H1 (cell line): ENCODE measurements around the gene TBC1D22A. TPM values are rescaled to one million over a fixed set of nuclear protein-coding genes. Genes with fewer than 3 reads are reported as not detected.

Experiments used
- CTCF ChIA-PET: fragments of 300-600 bp; sonication (Branson Sonifier 250); formaldehyde crosslinking; loops from one replicate; lab custom pipeline; 2021; ENCODE audit not compliant: partially characterized antibody; lab: Charles Lee
- POLR2A ChIA-PET: fragments of 300-600 bp; sonication (Branson Sonifier 250); formaldehyde crosslinking; loops from one replicate; lab custom pipeline; 2021; ENCODE audit warnings: inconsistent platforms; ENCODE audit not compliant: partially characterized antibody; lab: Charles Lee
- DNase-seq, 2 experiments: peaks; one replicate each; pipeline versions ENCODE4 v3.0.0 to v3.0.0-alpha.2; 2010 to 2022; ENCODE audit warnings: low spot score in 2 of 2, low read depth in 1 of 2, mixed read lengths in 1 of 2
- FAIRE-seq: peaks from 2 replicates; lab custom pipeline; 2011; peaks lifted over from hg19 to GRCh38; lab: Jason Lieb, UNC
- H2AFZ ChIP-seq: 2 replicates; pipeline ENCODE4 v1.8.1; 2012; ENCODE audit warnings: low read length, inconsistent platforms
- H2AK5ac ChIP-seq: 2 replicates; pipeline ENCODE4 v1.6.1; 2013; ENCODE audit warnings: low read depth, low read length
- H2BK120ac ChIP-seq: replicated peaks from 2 replicates; pipeline ENCODE3; 2013; ENCODE audit warnings: low read depth, low read length, inconsistent platforms
- H2BK12ac ChIP-seq: 2 replicates; pipeline ENCODE4 v1.6.1; 2013; ENCODE audit warnings: low read depth, low read length
- H2BK15ac ChIP-seq: 2 replicates; pipeline ENCODE4 v1.6.1; 2013; ENCODE audit warnings: low read length
- H2BK20ac ChIP-seq: 2 replicates; pipeline ENCODE4 v1.6.1; 2013; ENCODE audit warnings: low read length
- H2BK5ac ChIP-seq: 2 replicates; pipeline ENCODE4 v1.6.1; 2013; ENCODE audit warnings: low read depth, low read length
- H3K14ac ChIP-seq: 2 replicates; pipeline ENCODE4 v1.6.1; 2013; ENCODE audit warnings: inconsistent platforms; ENCODE audit not compliant: insufficient read length
- H3K18ac ChIP-seq: 2 replicates; pipeline ENCODE4 v1.6.1; 2013; ENCODE audit warnings: low read length; ENCODE audit errors: extremely low read depth
- H3K23ac ChIP-seq: 2 replicates; pipeline ENCODE4 v1.6.1; 2013; ENCODE audit warnings: inconsistent platforms; ENCODE audit not compliant: insufficient read length
- H3K23me2 ChIP-seq: 2 replicates; pipeline ENCODE4 v1.6.1; 2013; ENCODE audit warnings: low read depth, low read length
- H3K27ac ChIP-seq: 2 replicates; pipeline ENCODE4 v1.6.1; 2011; ENCODE audit warnings: low read depth, low read length, inconsistent platforms
- H3K27me3 ChIP-seq, 4 experiments: replicated peaks in 1 of 4; 1 replicate in 1 of 4; 2 replicates in 3 of 4; pipeline versions ENCODE4 v1.6.1 to v1.8.1; 2011 to 2013; ENCODE audit warnings: low read length in 3 of 4, mild to moderate bottlenecking in 3 of 4, inconsistent platforms in 2 of 4, mixed read lengths in 2 of 4, moderate library complexity in 1 of 4; ENCODE audit not compliant: control insufficient read depth in 3 of 4, insufficient read depth in 3 of 4; ENCODE audit errors: extremely low read depth in 1 of 4
- H3K36me3 ChIP-seq, 4 experiments: 2 replicates each; pipeline versions ENCODE4 v1.6.1 to v1.8.1; 2011 to 2013; ENCODE audit warnings: mild to moderate bottlenecking in 4 of 4, low read length in 3 of 4, moderate library complexity in 2 of 4, control low read depth in 1 of 4, inconsistent platforms in 1 of 4; ENCODE audit not compliant: insufficient read depth in 4 of 4, control insufficient read depth in 2 of 4
- H3K4ac ChIP-seq: replicated peaks from 2 replicates; pipeline ENCODE3; 2013; ENCODE audit warnings: low read length, low read depth, mixed read lengths, inconsistent platforms; ENCODE audit not compliant: insufficient read length
- H3K4me1 ChIP-seq, 4 experiments: replicated peaks in 1 of 4; 1 replicate in 1 of 4; 2 replicates in 3 of 4; pipeline versions ENCODE4 v1.6.1 to v1.8.1; 2011 to 2013; ENCODE audit warnings: low read length in 3 of 4, inconsistent platforms in 2 of 4, mixed read lengths in 1 of 4; ENCODE audit not compliant: insufficient read depth in 4 of 4, control insufficient read depth in 3 of 4
- H3K4me2 ChIP-seq, 2 experiments: 2 replicates each; pipeline versions ENCODE4 v1.6.1 to v1.8.1; 2011 to 2013; ENCODE audit warnings: low read depth in 2 of 2, low read length in 2 of 2, control low read depth in 1 of 2, inconsistent platforms in 1 of 2, mild to moderate bottlenecking in 1 of 2; ENCODE audit not compliant: insufficient read depth in 1 of 2
- H3K4me3 ChIP-seq, 4 experiments: fragments of 200-600, 300-600 bp in 1 of 4; sonication (generic), shearing (Covaris generic), sonication (Bioruptor Twin) in 1 of 4; 2 replicates each; pipeline versions ENCODE4 v1.5.1 to v1.8.1; 2011 to 2016; ENCODE audit warnings: low read length in 4 of 4, low read depth in 3 of 4, control low read depth in 2 of 4, inconsistent platforms in 2 of 4, mild to moderate bottlenecking in 2 of 4, mixed read lengths in 1 of 4, moderate library complexity in 1 of 4; ENCODE audit not compliant: insufficient read depth in 2 of 4; ENCODE audit errors: extremely low read depth in 1 of 4
- H3K56ac ChIP-seq: replicated peaks from 2 replicates; pipeline ENCODE3; 2013; ENCODE audit warnings: low read depth, mild to moderate bottlenecking, mixed read lengths, low read length, inconsistent platforms; ENCODE audit not compliant: insufficient read length
- H3K79me1 ChIP-seq: 2 replicates; pipeline ENCODE4 v1.6.1; 2013; ENCODE audit warnings: low read depth, low read length, control low read depth
- H3K79me2 ChIP-seq, 2 experiments: 2 replicates each; pipeline versions ENCODE4 v1.6.1 to v1.8.1; 2012 to 2013; ENCODE audit warnings: low read length in 2 of 2, mild to moderate bottlenecking in 2 of 2, inconsistent platforms in 1 of 2; ENCODE audit not compliant: insufficient read depth in 2 of 2, control insufficient read depth in 1 of 2
- H3K9ac ChIP-seq, 4 experiments: replicated peaks in 1 of 4; 1 replicate in 1 of 4; 2 replicates in 3 of 4; pipeline versions ENCODE4 v1.6.1 to v1.8.1; 2011 to 2013; ENCODE audit warnings: low read depth in 3 of 4, low read length in 3 of 4, control low read depth in 2 of 4, mild to moderate bottlenecking in 2 of 4, moderate library complexity in 2 of 4, inconsistent platforms in 1 of 4; ENCODE audit errors: extremely low read depth in 1 of 4
- H3K9me3 ChIP-seq, 2 experiments: 2 replicates each; pipeline versions ENCODE4 v1.6.1 to v1.8.1; 2012 to 2013; ENCODE audit warnings: mild to moderate bottlenecking in 2 of 2, moderate library complexity in 2 of 2, control low read depth in 1 of 2, inconsistent platforms in 1 of 2, low read depth in 1 of 2, low read length in 1 of 2, mixed read lengths in 1 of 2; ENCODE audit not compliant: insufficient read depth in 2 of 2
- H4K20me1 ChIP-seq, 2 experiments: replicated peaks in 1 of 2; 2 replicates each; pipeline versions ENCODE3 to v1.8.1; 2011 to 2013; ENCODE audit warnings: inconsistent platforms in 2 of 2, low read length in 2 of 2, mild to moderate bottlenecking in 1 of 2; ENCODE audit not compliant: insufficient read depth in 2 of 2, control insufficient read depth in 1 of 2
- H4K5ac ChIP-seq: 2 replicates; pipeline ENCODE4 v1.6.1; 2013; ENCODE audit warnings: low read length, low read depth, mixed read lengths, inconsistent platforms; ENCODE audit not compliant: insufficient read length
- H4K8ac ChIP-seq: 2 replicates; pipeline ENCODE4 v1.8.0; 2013; ENCODE audit warnings: mild to moderate bottlenecking, moderate library complexity, low read length, inconsistent platforms; ENCODE audit not compliant: insufficient read depth; ENCODE audit errors: extremely low read depth
- H4K91ac ChIP-seq: replicated peaks from 2 replicates; pipeline ENCODE3; 2013; ENCODE audit warnings: low read length, mixed read lengths, inconsistent platforms; ENCODE audit not compliant: insufficient read length
- BACH1 ChIP-seq: IDR thresholded peaks from 2 replicates; pipeline ENCODE4 v1.6.1; 2012; ENCODE audit warnings: low read length, improper control_type of control experiment
- BCL11A ChIP-seq, 2 experiments: IDR thresholded peaks; one replicate each; pipeline ENCODE4 v1.6.1; 2011; ENCODE audit warnings: low read depth in 2 of 2, low read length in 2 of 2, mild to moderate bottlenecking in 2 of 2
- CTBP2 ChIP-seq: IDR thresholded peaks from 2 replicates; pipeline ENCODE4 v1.7.0; 2011; ENCODE audit warnings: borderline replicate concordance, mild to moderate bottlenecking, moderate library complexity, mixed read lengths, low read length; ENCODE audit not compliant: insufficient read depth, insufficient read length
- CTCF ChIP-seq, 3 experiments: IDR thresholded peaks; 1 replicate in 2 of 3; 2 replicates in 1 of 3; pipeline versions ENCODE4 v1.5.1 to v1.6.1; 2011; ENCODE audit warnings: low read length in 3 of 3, mild to moderate bottlenecking in 3 of 3, inconsistent platforms in 2 of 3, low read depth in 1 of 3, moderate library complexity in 1 of 3; ENCODE audit not compliant: insufficient read depth in 1 of 3; ENCODE audit errors: control extremely low read depth in 1 of 3
- EGR1 ChIP-seq: IDR thresholded peaks from 2 replicates; pipeline ENCODE4 v1.6.1; 2011; ENCODE audit warnings: low read depth, low read length, borderline replicate concordance
- KDM4A ChIP-seq: IDR thresholded peaks from one replicate; pipeline ENCODE4 v1.7.1; 2012; ENCODE audit warnings: low read depth, mild to moderate bottlenecking, moderate library complexity, low read length, inconsistent platforms; ENCODE audit not compliant: severe bottlenecking
- MAFK ChIP-seq: IDR thresholded peaks from 2 replicates; pipeline ENCODE4 v1.6.1; 2012; ENCODE audit warnings: low read depth, mild to moderate bottlenecking, improper control_type of control experiment, low read length
- SP2 ChIP-seq: IDR thresholded peaks from 2 replicates; pipeline ENCODE4 v1.6.1; 2012; ENCODE audit warnings: mild to moderate bottlenecking, low read length, inconsistent platforms
- TAF1 ChIP-seq: IDR thresholded peaks from 2 replicates; pipeline ENCODE4 v1.6.1; 2011; ENCODE audit warnings: mild to moderate bottlenecking, low read depth, low read length
- TCF12 ChIP-seq: IDR thresholded peaks from 2 replicates; pipeline ENCODE4 v1.6.1; 2011; ENCODE audit warnings: low read depth, mild to moderate bottlenecking, low read length
- WGBS, 2 experiments: shearing (Covaris generic) in 1 of 2; methylation state at CpG; one replicate each; pipeline versions ENCODE4 v1.1.6 to v1.1.7; 2013 to 2015; ENCODE audit warnings: low lambda C conversion rate in 2 of 2, mixed read lengths in 2 of 2, inconsistent platforms in 1 of 2, low coverage in 1 of 2, missing lambda C conversion rate in 1 of 2; ENCODE audit not compliant: insufficient replicate concordance in 2 of 2, insufficient coverage in 1 of 2, insufficient read length in 1 of 2; ENCODE audit errors: extremely low coverage in 1 of 2, missing lambda C conversion rate in 1 of 2; 5-methylcytosine and 5-hydroxymethylcytosine counted together
- polyA plus RNA-seq, 7 experiments: library from polyadenylated mRNA; depleted of rRNA in 3 of 7; stranded (reverse) in 5 of 7; unstranded in 2 of 7; fragments of >200 nt in 5 of 7; fragments of 200-250 nt in 2 of 7; gene quantifications; 1 replicate in 5 of 7; 2 replicates in 1 of 7; 4 replicates in 1 of 7; pipeline versions ENCODE4 v1.2.1 to v1.2.3, GENCODE V29; 2011 to 2013; ENCODE audit warnings: missing spikeins in 2 of 7, mixed read lengths in 2 of 7
- total RNA-seq: library from RNA; stranded (reverse); fragmentation: NEBNext Ultra II Directional; extraction: Animal tissue kit (Norgen Biotek cat#: 25700); gene quantifications from 2 replicates; pipeline ENCODE4 v1.2.1, GENCODE V29; 2021

Gene TBC1D22A
- total and polyA plus RNA-seq, 2 of the 8 experiments (the other 6 are each of a cell fraction or from before 2014, with no cell fraction given) = 11.9 to 18.4 TPM

DNA sequence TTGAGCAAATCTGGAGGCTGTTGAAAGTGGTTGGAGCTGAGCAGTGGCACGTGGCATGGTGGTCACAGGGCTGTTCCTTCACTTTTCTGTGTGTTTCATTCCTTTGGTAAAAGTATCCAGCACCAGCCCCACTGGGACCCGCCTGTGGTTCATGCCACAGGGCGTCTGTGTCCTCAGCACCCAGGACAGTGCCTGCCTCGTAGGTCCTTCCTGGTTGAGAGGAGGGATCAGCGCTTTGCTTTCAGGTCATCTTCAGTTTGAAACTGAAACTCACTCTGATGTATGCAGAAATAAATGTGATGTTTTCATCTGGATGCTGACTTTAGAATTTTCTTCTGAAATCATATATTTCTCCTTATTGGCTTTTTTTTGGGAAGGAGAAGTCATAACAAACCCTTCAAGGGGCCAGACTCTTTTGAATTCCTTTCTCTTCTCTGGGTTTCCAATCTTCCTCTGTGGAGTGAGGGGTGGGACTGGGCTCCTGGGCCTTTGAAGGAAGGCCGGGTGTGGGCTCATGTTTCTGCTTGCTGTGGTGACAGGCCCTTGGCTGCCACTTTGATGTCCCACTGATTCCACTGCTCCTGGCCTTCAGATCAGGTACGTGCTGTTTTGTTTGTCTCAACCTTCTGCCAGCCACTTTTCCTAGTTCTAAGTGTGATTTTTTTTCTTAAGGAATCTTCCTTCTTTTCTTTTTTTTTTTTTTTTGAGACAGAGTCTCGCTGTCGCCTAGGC is 26.2 kb downstream of the TBC1D22A start:
- peaks cover 2% of the 10 kb centered on the region; the same call in 1 of the 2 replicates for H3K79me1 ChIP-seq
- H3K4me2 ChIP-seq = no peak overlapping the region
- peaks cover 0 to 26% of the 10 kb centered on the region in 2 experiments; a peak in 2 of 4 replicates for H3K79me2 ChIP-seq
- H3K27me3 ChIP-seq = no peaks in the 10 kb centered on the region
- no peaks in the 10 kb centered on the region for H3K9me3 ChIP-seq
- no peak overlapping the region for H2BK12ac ChIP-seq
- H4K91ac ChIP-seq = no peak overlapping the region
- H2AFZ ChIP-seq = no peak overlapping the region
- FAIRE-seq (no peak), DNase-seq (no peak)
- 82% methylated on average over 7 of the region's 9 CpGs; no CpG with 5 or more reads in 1 of the 2 experiments for WGBS, 2 experiments
- peaks cover 0 to 3% (median 2%) of the 10 kb centered on the region in 4 experiments; a peak in 2 of 8 replicates for H3K36me3 ChIP-seq
- no peak overlapping the region for H3K4me3 ChIP-seq
- no peak overlapping the region for H2AK5ac ChIP-seq
- no peak overlapping the region for H3K18ac ChIP-seq
- peaks cover 0 to 8% of the 10 kb centered on the region in 2 experiments for H4K20me1 ChIP-seq
- H3K9ac ChIP-seq = no peak overlapping the region
- ChIA-PET POLR2A (interaction anchor here (1.0 kb wide), 1 partner anchor 26 kb away, joined by 4 read pairs; the partner anchor contains the start of gene TBC1D22A), CTCF (interaction anchor here (0.7 to 1.2 kb wide), 3 partner anchors 15 to 999 kb away, joined by 3 read pairs; no protein-coding TSS in a partner anchor)
- H3K27ac ChIP-seq = no peak overlapping the region
- no peak overlapping the region for H3K23ac ChIP-seq
- no peak overlapping the region for H2BK5ac ChIP-seq
- H4K8ac ChIP-seq = no peak overlapping the region
- no peak overlapping the region for H2BK15ac ChIP-seq
- no peak overlapping the region for H3K4ac ChIP-seq
- H3K4me1 ChIP-seq = no peaks in the 10 kb centered on the region
- H3K56ac ChIP-seq = no peak overlapping the region
- H3K14ac ChIP-seq = no peak overlapping the region
- H2BK20ac ChIP-seq = no peak overlapping the region
- H2BK120ac ChIP-seq = no peak overlapping the region
- no peaks in the 10 kb centered on the region for H3K23me2 ChIP-seq
- H4K5ac ChIP-seq = no peak overlapping the region
- TF ChIP-seq SP2 = no peak
- TF ChIP-seq EGR1 = no peak
- TF ChIP-seq TCF12 = no peak
- no peak for TF ChIP-seq CTBP2
- TF ChIP-seq BCL11A (IDR thresholded peaks at IDR 0.05; ENCODE audit: low read depth in 2 of 2, low read length in 2 of 2) = no peak
- no peak for TF ChIP-seq CTCF (IDR thresholded peaks at IDR 0.05; ENCODE audit: control extremely low read depth in 1 of 3, insufficient read depth in 1 of 3, low read depth in 1 of 3, low read length in 3 of 3)
- TF ChIP-seq BACH1 = no peak
- no peak for TF ChIP-seq MAFK
- TF ChIP-seq KDM4A = no peak
- no peak for TF ChIP-seq TAF1
